Naive thymus-derived CD8-positive, alpha-beta T cell (primary cell): Measurements from ENCODE around the gene CBY1. TPM values are rescaled to one million over a fixed set of nuclear protein-coding genes. Genes with fewer than 3 reads are reported as not detected.

ENCODE experiments used
- ATAC-seq, 2 donors: fragments of 150-1000 bp; cut with Tn5 transposase in 1 of 2; sonication (Bioruptor Pico), chemical (Tn5 transposase) in 1 of 2; 1 replicate in 1 of 2; 2 replicates in 1 of 2; pipeline ENCODE4 v1.10.0; 2021; ENCODE audit warnings: mild to moderate bottlenecking in 2 of 2, moderate library complexity in 2 of 2
- POLR2A ChIA-PET: fragments of 350-600 bp; sonication (Branson Sonifier 250); formaldehyde crosslinking; loops from one replicate; lab custom pipeline; 2021; ENCODE audit warnings: antibody characterized with exemption; lab: Charles Lee
- DNase-seq, 10 donors: peaks; one replicate each; pipeline versions ENCODE4 v3.0.0 to v3.0.0-alpha.2; 2020 to 2022
- H3K27ac Mint-ChIP-seq, 10 donors: one replicate each; pipeline ENCODE4 v1.8.0; 2020 to 2022; ENCODE audit warnings: mild to moderate bottlenecking in 10 of 10, mixed read lengths in 10 of 10, moderate library complexity in 4 of 10, inconsistent platforms in 1 of 10
- H3K27me3 Mint-ChIP-seq, 5 donors: one replicate each; pipeline ENCODE4 v1.8.0; 2021 to 2022; ENCODE audit warnings: mixed read lengths in 5 of 5
- H3K36me3 Mint-ChIP-seq, 3 donors: one replicate each; pipeline ENCODE4 v1.8.0; 2020 to 2022; ENCODE audit warnings: mixed read lengths in 3 of 3, mild to moderate bottlenecking in 2 of 3, inconsistent platforms in 1 of 3
- H3K4me1 Mint-ChIP-seq, 4 donors: one replicate each; pipeline ENCODE4 v1.8.0; 2021 to 2022; ENCODE audit warnings: mixed read lengths in 4 of 4
- H3K4me3 Mint-ChIP-seq, 10 donors: one replicate each; pipeline ENCODE4 v1.8.0; 2020 to 2022; ENCODE audit warnings: mild to moderate bottlenecking in 10 of 10, mixed read lengths in 10 of 10, moderate library complexity in 6 of 10, inconsistent platforms in 1 of 10
- H3K9me3 Mint-ChIP-seq, 9 donors: one replicate each; pipeline ENCODE4 v1.8.0; 2020 to 2022; ENCODE audit warnings: mixed read lengths in 9 of 9, mild to moderate bottlenecking in 3 of 9, inconsistent platforms in 1 of 9, moderate library complexity in 1 of 9
- polyA plus RNA-seq, 3 donors: library from polyadenylated mRNA; unstranded; fragments of 300-500 nt; fragmentation: Illumina TruSeq; gene quantifications; one replicate each; pipeline ENCODE4 v1.2.3, GENCODE V29; 2021
- total RNA-seq, 8 experiments: library from RNA in 2 of 8; stranded (reverse) in 2 of 8; gene quantifications; one replicate each; pipeline ENCODE4 v1.2.3 and lab custom pipeline; 2021 to 2026

The CBY1 gene
- total and polyA plus RNA-seq, 5 experiments from 2014 or later = 4.3 to 36.7 (median 11.6) TPM

DNA sequence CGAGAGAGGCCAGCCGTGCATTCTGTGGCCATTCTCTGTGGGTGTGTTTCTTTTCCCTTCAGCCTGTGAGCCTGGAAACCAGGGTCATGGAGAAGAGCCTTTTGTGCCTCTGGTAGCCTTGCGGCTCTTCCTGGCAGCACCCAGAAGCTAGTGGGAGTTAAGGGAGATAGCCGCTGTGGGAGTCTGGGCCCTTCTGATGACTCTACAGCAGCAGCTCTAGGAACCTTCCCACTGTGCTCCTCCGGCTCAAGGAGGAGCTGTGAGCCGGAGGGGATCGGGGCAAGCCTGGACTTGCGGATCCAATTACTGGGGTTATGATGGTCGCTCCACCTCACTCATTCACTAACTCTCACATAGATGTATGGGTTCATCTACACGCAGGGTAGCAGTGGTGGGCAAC, 59.8 kb downstream of the CBY1 start:
- DNase-seq = no peak
- no peak overlapping the region for H3K4me3 Mint-ChIP-seq

DNA sequence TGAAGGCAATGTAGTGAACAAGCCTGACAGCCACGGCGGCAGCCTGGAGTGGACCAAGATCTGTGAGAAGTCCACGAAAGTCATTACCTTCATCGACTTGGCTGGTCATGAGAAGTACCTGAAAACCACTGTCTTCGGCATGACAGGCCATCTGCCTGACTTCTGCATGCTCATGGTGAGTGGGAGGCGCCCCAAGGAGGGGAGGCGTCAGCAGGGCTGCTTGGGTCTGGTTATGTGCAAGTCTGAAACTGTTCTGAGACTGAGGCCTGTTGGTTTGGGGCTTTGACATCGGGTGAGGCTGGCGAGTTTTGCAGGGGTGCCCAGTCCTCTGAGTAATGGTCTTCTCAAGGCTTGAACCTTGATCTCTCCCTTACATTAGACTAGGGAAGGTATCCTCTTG, 60.4 kb downstream of the CBY1 start:
- POLR2A ChIA-PET = interaction anchor here (1.5 kb wide), 1 partner anchor 8 kb away, joined by 4 read pairs; no protein-coding TSS in a partner anchor
- Mint-ChIP-seq H3K4me1 (peaks cover 28 to 37% (median 35%) of the 10 kb centered on the region in 4 donors), H3K4me3 (no peak overlapping the region), H3K27me3 (no peaks in the 10 kb centered on the region), H3K27ac (peak overlapping the region in 1 of 10 donors; percentile 41), H3K9me3 (no peaks in the 10 kb centered on the region), H3K36me3 (peaks cover 0 to 69% (median 9%) of the 10 kb centered on the region in 3 donors)
- DNase-seq = no peak
- no peak for ATAC-seq

More for the DNA sequence above, 59.8 kb downstream of the CBY1 start:
- H3K9me3 Mint-ChIP-seq = no peaks in the 10 kb centered on the region
- POLR2A ChIA-PET = interaction anchor here (1.5 to 2.0 kb wide), 2 partner anchors 9 to 18 kb away, joined by 4 to 5 read pairs; no protein-coding TSS in a partner anchor
- H3K27me3 Mint-ChIP-seq = no peaks in the 10 kb centered on the region
- peaks cover 0 to 68% (median 9%) of the 10 kb centered on the region in 3 donors for H3K36me3 Mint-ChIP-seq
- ATAC-seq = no peak
- peak overlapping the region in 2 of 10 donors; percentile 41 for H3K27ac Mint-ChIP-seq
- H3K4me1 Mint-ChIP-seq = peaks cover 26 to 41% (median 37%) of the 10 kb centered on the region in 4 donors

DNA sequence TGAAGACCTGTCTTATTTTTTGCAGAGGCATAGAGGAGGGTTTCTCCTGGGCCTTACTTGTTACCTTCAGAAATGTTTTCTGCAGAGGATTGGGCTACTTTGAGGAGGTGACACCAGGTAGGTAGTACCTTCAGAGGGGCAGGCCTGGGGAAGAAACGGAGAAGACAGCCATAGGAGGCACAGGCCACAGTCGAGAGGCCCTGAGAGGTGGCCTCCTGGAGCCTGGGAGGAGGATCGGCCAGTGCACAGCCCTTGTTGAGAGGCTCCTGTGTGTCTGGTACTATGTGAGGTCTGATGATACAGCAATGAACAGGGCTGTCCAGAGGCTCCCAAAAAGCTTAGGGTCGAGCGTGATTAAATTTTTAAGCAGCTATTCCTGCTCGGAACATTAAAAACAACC, 60.8 kb downstream of the CBY1 start:
- Mint-ChIP-seq H3K27me3 (no peaks in the 10 kb centered on the region), H3K9me3 (no peaks in the 10 kb centered on the region), H3K4me3 (no peak overlapping the region), H3K36me3 (peaks cover 0 to 69% (median 9%) of the 10 kb centered on the region in 3 donors), H3K4me1 (peaks cover 25 to 33% (median 31%) of the 10 kb centered on the region in 4 donors), H3K27ac (peak overlapping the region in 2 of 10 donors; percentile 29 to 58)
- ATAC-seq (no peak), DNase-seq (no peak)
- POLR2A ChIA-PET = interaction anchor here (0.6 kb wide), 1 partner anchor 14 kb away, joined by 5 read pairs; no protein-coding TSS in a partner anchor

DNA sequence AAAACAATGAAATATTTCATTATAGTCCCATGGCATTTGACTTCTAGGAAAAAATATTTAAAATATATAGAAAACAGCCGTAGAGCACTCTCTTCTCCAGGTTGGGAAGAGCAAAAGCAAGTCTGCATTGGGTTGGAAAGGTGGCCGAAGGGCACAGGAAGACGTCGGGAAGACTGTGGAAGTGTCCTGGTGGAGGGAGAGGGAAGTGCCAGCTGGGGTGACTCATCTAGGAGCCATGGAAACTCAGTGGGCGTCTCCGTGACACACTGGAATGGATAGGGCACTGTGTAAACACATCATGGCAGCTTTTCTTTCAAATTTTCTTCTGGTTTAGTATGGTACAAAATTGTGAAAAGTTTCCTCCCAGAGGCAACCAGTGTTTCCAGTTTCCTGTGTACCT, 62.0 kb downstream of the CBY1 start:
- Mint-ChIP-seq H3K4me1 (peaks cover 17 to 21% (median 20%) of the 10 kb centered on the region in 4 donors), H3K4me3 (no peak overlapping the region), H3K36me3 (peaks cover 0 to 76% (median 9%) of the 10 kb centered on the region in 3 donors), H3K27me3 (no peaks in the 10 kb centered on the region), H3K9me3 (no peaks in the 10 kb centered on the region), H3K27ac (peak overlapping the region in 2 of 10 donors; percentile 44 to 50)
- DNase-seq (no peak), ATAC-seq (peak in 1 of 2 donors; percentile 41)
- POLR2A ChIA-PET = interaction anchor here (0.5 to 1.2 kb wide), 3 partner anchors 12 to 388 kb away, joined by 3 read pairs; no protein-coding TSS in a partner anchor

DNA sequence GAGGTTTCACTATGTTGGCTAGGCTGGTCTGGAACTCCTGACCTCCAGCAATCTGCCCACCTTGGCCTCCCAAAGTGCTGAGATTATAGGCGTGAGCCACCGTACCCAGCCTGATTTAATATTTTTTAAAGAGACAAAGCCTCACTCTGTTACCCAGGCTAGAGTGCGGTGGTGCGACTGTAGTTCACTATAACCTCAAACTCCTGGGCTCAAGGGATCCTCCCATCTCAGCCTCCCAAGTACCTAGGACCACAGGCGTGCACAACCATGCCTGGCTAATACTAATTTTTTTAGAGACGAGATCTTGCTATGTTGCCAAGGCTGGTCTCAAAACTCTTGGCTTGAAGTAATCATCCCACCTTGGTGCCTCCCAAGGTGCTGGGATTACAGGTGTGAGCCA, 62.8 kb downstream of the CBY1 start:
- Mint-ChIP-seq H3K4me1 (peaks cover 11 to 15% (median 14%) of the 10 kb centered on the region in 4 donors), H3K27ac (no peak overlapping the region), H3K4me3 (no peak overlapping the region), H3K9me3 (no peaks in the 10 kb centered on the region), H3K27me3 (no peaks in the 10 kb centered on the region), H3K36me3 (peaks cover 0 to 84% (median 9%) of the 10 kb centered on the region in 3 donors)
- POLR2A ChIA-PET = interaction anchor here (0.7 to 1.8 kb wide), 5 partner anchors 10 to 63 kb away, joined by 3 to 7 read pairs (median 4); partner anchors contain the start of gene GTPBP1
- DNase-seq = no peak
- no peak for ATAC-seq

DNA sequence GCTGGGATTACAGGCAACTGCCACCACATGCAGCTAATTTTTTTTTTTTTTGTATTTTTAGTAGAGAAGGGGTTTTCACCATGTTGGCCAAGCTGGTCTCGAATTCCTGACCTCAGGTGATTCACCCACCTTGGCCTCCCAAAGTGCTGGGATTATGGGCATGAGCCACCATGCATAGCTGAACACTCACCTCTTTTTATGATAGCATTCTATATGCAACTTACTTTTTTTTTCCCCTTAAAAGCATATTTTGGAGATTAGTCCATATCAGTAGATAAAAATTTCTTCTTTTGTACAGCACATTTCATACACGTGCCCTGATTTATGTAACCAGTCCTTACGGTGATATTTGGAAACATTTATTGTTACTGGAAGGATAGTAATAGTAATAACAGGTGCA, 63.9 kb downstream of the CBY1 start:
- peaks cover 7 to 14% (median 11%) of the 10 kb centered on the region in 4 donors for H3K4me1 Mint-ChIP-seq
- H3K27me3 Mint-ChIP-seq = no peaks in the 10 kb centered on the region
- no peak overlapping the region for H3K27ac Mint-ChIP-seq
- H3K9me3 Mint-ChIP-seq = no peaks in the 10 kb centered on the region
- DNase-seq (no peak), ATAC-seq (no peak)
- POLR2A ChIA-PET = interaction anchor here (1.0 to 37.2 kb wide), 4 partner anchors 9 to 62 kb away, joined by 3 to 1495 read pairs (median 6); partner anchors contain the start of gene SUN2
- no peak overlapping the region for H3K4me3 Mint-ChIP-seq
- H3K36me3 Mint-ChIP-seq = peaks cover 7 to 94% (median 12%) of the 10 kb centered on the region in 3 donors

DNA sequence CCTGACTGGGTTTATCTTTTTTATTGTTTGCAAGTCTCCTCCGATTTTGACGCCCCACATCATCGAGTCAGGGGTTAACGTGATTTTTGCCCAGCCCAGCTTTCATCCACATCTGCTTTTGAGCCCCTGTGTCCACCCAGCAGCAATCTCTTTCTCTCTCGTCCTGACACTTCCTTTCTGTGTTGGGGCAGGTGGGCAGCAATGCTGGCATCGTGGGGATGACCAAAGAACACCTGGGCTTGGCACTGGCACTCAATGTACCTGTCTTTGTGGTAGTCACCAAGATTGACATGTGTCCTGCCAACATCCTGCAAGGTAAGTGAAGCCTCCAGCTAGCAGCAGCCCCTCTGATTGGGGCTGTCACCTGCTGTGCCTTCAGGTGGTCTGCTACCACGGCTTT, 65.1 kb downstream of the CBY1 start:
- H3K27me3 Mint-ChIP-seq = no peaks in the 10 kb centered on the region
- peaks cover 6 to 14% (median 13%) of the 10 kb centered on the region in 4 donors for H3K4me1 Mint-ChIP-seq
- peaks cover 9 to 94% (median 10%) of the 10 kb centered on the region in 3 donors for H3K36me3 Mint-ChIP-seq
- ATAC-seq (no peak), DNase-seq (no peak)
- no peaks in the 10 kb centered on the region for H3K9me3 Mint-ChIP-seq
- H3K4me3 Mint-ChIP-seq = no peak overlapping the region
- POLR2A ChIA-PET = interaction anchor here (1.2 to 37.2 kb wide), 4 partner anchors 10 to 33 kb away, joined by 3 to 1495 read pairs (median 5); partner anchors contain the start of genes GTPBP1 and SUN2
- H3K27ac Mint-ChIP-seq = peak overlapping the region in 4 of 10 donors; percentile 44 to 79 (median 57)

Other genes starting within 250 kb of the CBY1 start
- gene KCNJ4, start 201.4 kb upstream of the CBY1 start, total RNA-seq = not detected
- gene KCNJ4, start 201.4 kb upstream of the CBY1 start, polyA plus RNA-seq = not detected
- not detected for gene KDELR3, start 188.5 kb upstream of the CBY1 start, total RNA-seq
- gene KDELR3, start 188.5 kb upstream of the CBY1 start, polyA plus RNA-seq = under 1 TPM in 2 of 3 donors, not detected in 1; 0.11 to 0.28 TPM
- gene DDX17, start 150.3 kb upstream of the CBY1 start, total RNA-seq = 1,000 to 10,000 TPM; 1,031 to 1,044 TPM
- gene DDX17, start 150.3 kb upstream of the CBY1 start, polyA plus RNA-seq = 10 to 100 TPM; 27.3 to 38.7 (median 28.2) TPM
- under 1 TPM in 1 of 2 experiments, not detected in 1; 0.73 TPM for gene DMC1, start 86.5 kb upstream of the CBY1 start, total RNA-seq
- not detected for gene DMC1, start 86.5 kb upstream of the CBY1 start, polyA plus RNA-seq
- under 1 TPM; 0.29 to 0.96 TPM for gene FAM227A, start 246 bp upstream of the CBY1 start, total RNA-seq
- gene FAM227A, start 246 bp upstream of the CBY1 start, polyA plus RNA-seq = not detected
- 10 to 100 TPM; 56.1 to 60.9 TPM for gene TOMM22, start 25.3 kb downstream of the CBY1 start, total RNA-seq
- gene TOMM22, start 25.3 kb downstream of the CBY1 start, polyA plus RNA-seq = 10 to 100 TPM; 67.2 to 79.3 (median 75.9) TPM
- 10 to 100 TPM; 50.5 to 52.6 TPM for gene JOSD1, start 44.3 kb downstream of the CBY1 start, total RNA-seq
- 1 to 10 TPM; 6.7 to 8.2 (median 7.8) TPM for gene JOSD1, start 44.3 kb downstream of the CBY1 start, polyA plus RNA-seq
- 10 to 100 TPM; 64.6 to 73.3 TPM for gene GTPBP1, start 49.3 kb downstream of the CBY1 start, total RNA-seq
- 10 to 100 TPM; 17.2 to 29.3 (median 22.6) TPM for gene GTPBP1, start 49.3 kb downstream of the CBY1 start, polyA plus RNA-seq
- 1,000 to 10,000 TPM; 1,061 to 1,073 TPM for gene SUN2, start 99.4 kb downstream of the CBY1 start, total RNA-seq
- 100 to 1,000 TPM; 491 to 802 (median 518) TPM for gene SUN2, start 99.4 kb downstream of the CBY1 start, polyA plus RNA-seq
- 10 to 100 TPM in 1 of 2 experiments, 1 to 10 TPM in 1; 9.3 to 11.5 TPM for gene DNAL4, start 137.5 kb downstream of the CBY1 start, total RNA-seq
- gene DNAL4, start 137.5 kb downstream of the CBY1 start, polyA plus RNA-seq = 10 to 100 TPM; 11.2 to 14.7 (median 13.1) TPM
- gene NPTXR, start 187.4 kb downstream of the CBY1 start, total RNA-seq = 10 to 100 TPM; 11.3 to 12.6 TPM
- 1 to 10 TPM in 1 of 3 donors, under 1 TPM in 2; 0.73 to 1.1 (median 0.87) TPM for gene NPTXR, start 187.4 kb downstream of the CBY1 start, polyA plus RNA-seq
- 10 to 100 TPM; 66.7 TPM for gene CBX6, start 215.6 kb downstream of the CBY1 start, total RNA-seq
- 1 to 10 TPM; 5.8 to 6.5 (median 6.4) TPM for gene CBX6, start 215.6 kb downstream of the CBY1 start, polyA plus RNA-seq